Activated effector memory CD4-positive, alpha-beta T cell treated with Interleukin-2 at 50 U/mL for 16 hours (primary cell): ENCODE data around the gene GNG14.
A peak's percentile ranks its signal among the peaks of the same experiment; 100 is the strongest.
"Not testable (repeated sequence)": the region's sequence is repeated elsewhere in the genome, so short reads cannot be mapped to it uniquely, and the experiment has no call there.

Experiments
- DNase-seq: peaks from one replicate; pipeline ENCODE4 v3.0.0-alpha.2; 2020

Gene GNG14

GRCh38 chr19:12687496-12688196 is at the start of gene GNG14:
Gene GNG14, plus strand, starts transcription at chr19:12687998. Its CDS starts 51 bp downstream, at chr19:12688049.
- no peak for DNase-seq

DNA sequence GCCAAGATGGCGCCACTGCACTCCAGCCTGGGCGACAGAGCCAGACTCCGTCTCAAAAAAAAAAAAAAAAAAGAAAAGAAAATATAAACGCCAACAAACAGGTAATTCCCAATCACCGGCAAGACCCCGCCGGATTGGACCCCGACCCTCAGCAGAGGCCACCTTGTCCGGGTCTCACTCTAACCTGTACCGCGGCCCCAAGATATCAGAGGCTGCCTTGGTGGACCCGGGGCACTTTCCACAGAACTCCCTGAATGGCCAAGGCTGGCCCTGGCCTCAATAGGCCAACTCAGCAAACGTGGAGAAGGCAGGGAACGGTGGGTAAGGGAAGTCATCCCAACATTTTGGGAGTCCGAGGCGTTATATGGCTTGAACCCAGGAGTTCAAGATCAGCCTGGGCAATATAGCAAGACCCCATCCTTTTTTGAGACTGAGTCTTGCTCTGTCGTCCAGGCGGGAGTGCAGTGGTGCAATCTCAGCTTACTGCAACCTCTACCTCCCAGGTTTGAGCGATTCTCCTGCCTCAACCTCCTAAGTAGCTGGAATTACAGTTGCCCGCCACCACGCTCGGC is 49.1 kb upstream of the GNG14 start:
- no peak for DNase-seq

- DNase-seq = peak; percentile 74
These were observed 47.7 kb upstream of the GNG14 start for GRCh38 chr19:12639901-12640613.

DNA sequence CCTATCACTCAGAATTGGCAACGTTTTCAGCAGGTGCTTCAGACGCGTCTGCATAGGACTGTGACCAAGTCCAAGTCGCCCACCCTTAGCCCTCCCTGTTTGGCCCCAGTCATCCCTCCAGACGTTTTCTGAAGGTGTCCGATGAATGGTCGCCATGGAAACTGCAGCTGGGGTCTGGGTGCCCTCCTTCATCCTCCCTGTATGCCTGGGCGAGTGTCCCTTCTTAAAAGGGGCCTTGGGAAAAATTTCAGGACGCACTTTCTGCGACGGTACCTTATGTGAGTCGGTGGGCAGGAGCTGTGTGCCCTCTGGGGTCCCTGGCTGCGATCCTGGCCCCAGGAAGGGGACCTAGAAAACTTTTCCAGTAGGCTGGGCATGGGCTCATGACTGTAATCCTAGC is 46.3 kb upstream of the GNG14 start:
- no peak for DNase-seq

GRCh38 chr19:12642506-12642905 is 45.3 kb upstream of the GNG14 start:
- DNase-seq = no peak

GRCh38 chr19:12643716-12644115 is 44.1 kb upstream of the GNG14 start:
- DNase-seq = not testable (repeated sequence)

DNA sequence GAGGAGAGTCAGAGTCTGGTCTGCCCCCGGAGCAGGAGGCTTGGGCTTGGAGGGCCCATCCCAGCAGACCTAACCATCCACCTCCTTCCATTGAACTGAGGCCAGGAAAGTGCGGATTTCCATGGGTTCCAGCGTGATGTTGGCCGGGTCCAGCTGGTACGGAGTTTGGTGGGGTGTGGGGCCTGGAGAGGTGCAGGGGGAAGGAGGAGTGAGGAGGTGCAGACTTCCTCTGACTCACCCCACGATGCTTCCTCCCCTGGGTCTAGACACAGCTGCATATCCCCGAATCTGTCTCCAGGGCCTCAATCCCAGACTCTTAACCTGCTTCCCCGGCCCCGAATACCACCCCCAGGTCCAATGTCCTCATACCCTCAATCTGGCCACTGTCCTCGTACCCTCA is 41.2 kb upstream of the GNG14 start:
- no peak for DNase-seq

- DNase-seq = no peak
These were observed 40.8 kb upstream of the GNG14 start for GRCh38 chr19:12647047-12647446.

DNA sequence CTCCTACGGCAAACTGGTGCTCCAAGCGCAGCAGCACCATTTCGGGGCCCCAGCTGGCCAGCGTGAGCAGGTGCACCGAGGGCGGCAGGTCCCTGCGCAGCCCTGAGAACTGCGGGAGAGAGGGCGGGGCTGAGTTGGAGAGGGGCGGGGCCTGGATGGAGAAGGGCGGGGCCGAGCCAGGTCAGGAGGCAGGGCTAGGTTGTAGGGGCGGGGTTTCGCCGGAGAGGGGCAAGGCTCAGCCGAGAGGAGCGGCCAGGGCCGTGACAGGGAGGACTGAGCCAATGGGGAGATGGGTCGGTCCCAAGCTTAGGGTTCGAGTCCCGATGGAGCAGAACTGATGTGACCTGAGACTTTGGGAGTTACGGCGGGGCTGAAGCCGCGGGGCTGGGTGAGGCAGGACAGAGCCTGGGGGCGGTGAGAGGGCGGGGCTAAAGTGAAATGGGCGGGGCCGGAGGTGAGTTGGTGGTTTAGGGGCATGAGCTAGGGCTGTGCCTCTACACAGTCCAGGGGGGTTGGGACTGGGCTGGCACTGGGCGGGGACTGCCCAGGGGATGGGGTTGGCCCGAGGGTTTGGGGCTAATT is 40.2 kb upstream of the GNG14 start:
- DNase-seq = no peak

- DNase-seq = no peak
These were observed 39.7 kb upstream of the GNG14 start for GRCh38 chr19:12648088-12648487.

DNA sequence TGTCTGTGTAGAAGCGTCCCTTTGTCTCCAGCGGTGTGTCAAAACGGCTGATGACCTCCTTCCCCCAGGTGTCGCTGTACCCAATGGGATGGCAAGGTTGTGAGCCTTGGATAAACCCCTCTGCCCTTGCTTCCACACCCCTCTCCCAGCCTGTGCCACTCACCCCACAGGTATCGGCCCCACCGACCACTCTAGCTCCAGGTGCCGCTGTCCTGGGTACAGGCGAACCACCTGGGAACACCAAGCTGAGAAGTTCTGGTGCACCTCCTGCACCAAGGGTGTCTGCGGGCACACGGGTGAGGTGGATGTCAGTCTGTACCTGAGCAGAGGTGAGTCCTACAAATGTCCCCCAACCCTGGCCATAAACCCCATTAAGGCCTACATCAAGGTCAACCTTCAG is 37.9 kb upstream of the GNG14 start:
- DNase-seq = no peak

- DNase-seq = no peak
These were observed 35.6 kb upstream of the GNG14 start for GRCh38 chr19:12652219-12652618.

- DNase-seq = no peak
These were observed 32.3 kb upstream of the GNG14 start for GRCh38 chr19:12655546-12655945.

GRCh38 chr19:12656899-12657571 is 30.8 kb upstream of the GNG14 start:
- no peak for DNase-seq

DNA sequence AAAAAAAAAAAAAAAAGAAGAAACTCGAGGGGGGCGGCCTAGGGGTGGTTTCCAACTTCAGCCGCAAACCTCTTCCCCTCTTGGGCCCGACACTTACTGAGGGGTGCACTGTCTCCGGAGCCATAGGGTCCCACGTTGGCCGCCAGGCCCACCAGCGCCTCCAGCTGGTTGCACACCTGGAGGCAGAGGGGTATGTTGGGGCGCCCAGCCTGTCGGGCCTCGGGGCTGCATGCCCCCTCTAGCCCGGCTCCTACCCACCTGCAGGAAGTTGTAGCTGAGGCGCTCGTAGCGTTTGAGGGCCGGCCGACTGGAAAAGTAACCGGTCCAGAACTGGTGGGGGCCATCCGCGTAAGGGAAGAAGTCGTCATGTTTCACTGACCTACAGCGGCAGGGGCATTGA is 29.8 kb upstream of the GNG14 start:
- no peak for DNase-seq

GRCh38 chr19:12660980-12661379 is 26.8 kb upstream of the GNG14 start:
- DNase-seq = no peak

DNA sequence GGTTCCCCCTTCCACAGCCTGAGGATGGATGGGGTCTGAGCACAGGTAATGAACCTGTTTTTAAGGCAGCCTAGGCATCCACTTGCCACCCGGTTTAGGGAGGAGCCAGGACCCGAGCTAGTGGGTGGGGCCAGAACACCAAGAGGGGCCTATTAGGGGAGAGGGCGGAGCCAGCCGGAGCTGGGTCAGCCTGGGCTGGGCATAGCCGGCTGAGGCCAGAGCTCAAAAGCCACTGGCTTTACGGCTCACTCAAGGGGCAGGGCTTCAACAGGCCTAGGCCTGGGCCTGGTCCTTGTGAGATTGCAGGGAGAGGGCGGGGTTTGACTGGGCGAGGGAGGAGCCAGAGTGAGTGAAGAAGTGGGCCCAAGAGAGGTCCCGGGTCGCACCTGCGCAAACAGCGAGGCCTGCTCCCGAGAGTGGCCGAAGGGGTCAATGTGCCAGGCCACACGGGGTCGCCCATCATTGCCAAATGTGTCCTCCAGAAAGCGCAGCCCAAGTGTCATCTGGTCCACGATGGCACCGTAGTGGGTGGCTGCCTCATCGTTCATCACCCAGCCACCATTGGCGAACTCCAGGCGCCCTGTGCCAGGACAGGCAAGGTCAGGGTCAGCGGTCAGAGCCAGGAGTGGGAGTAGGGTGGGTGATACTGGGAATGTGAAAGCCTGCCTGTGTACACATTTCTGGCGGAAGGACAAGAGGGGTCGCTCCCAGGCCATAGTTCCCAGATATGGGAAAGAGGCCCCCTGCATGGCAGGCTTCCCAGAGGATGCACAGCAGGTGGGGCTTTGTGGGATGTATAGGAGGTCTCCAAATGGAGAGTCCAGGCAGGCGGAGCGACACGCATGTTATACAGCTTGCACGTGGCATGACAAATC is 23.2 kb upstream of the GNG14 start:
- DNase-seq = no peak

DNA sequence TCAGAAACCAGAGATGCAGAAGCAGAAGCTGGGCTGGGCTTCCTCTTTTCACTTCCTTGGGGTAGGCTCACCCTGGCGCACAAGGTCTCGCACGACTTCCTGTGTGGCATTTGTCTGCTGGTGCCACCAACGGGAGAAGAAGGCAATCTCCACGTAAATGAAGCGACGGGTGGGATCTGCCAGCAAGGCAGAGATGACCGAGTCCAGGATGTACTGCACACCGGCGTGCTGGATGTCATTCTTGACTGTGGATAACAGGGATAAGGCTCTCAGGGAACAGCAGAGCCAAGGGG is 22.6 kb upstream of the GNG14 start:
- DNase-seq = peak; percentile 46

DNA sequence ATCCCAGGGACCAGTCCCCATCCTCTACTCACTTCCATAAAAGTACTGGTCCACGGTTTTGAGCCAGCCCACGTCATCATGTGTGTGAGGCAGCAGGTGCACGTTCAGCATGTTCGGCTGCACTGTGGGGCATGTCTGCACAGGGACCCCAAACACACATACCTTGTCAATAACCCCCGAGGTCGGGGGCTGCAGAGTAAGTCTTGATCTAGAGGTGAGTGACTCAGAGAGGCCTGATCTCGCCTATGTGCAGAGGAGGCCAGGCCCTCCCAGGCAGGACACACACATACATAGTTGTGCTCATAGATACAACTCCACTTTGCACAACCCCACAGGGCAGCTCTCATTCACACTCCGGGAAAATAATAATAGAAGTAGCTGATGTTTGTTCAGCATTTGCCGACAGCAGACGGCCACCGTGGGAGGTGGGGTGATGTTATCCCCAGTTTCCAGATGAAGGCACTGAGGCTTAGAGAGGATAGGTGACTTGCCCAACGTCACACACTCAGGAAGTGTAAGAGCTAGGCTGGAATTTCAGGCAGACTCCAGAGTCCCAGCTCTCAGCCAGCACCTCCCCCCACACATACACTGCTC is 22.0 kb upstream of the GNG14 start:
- DNase-seq = no peak

DNA sequence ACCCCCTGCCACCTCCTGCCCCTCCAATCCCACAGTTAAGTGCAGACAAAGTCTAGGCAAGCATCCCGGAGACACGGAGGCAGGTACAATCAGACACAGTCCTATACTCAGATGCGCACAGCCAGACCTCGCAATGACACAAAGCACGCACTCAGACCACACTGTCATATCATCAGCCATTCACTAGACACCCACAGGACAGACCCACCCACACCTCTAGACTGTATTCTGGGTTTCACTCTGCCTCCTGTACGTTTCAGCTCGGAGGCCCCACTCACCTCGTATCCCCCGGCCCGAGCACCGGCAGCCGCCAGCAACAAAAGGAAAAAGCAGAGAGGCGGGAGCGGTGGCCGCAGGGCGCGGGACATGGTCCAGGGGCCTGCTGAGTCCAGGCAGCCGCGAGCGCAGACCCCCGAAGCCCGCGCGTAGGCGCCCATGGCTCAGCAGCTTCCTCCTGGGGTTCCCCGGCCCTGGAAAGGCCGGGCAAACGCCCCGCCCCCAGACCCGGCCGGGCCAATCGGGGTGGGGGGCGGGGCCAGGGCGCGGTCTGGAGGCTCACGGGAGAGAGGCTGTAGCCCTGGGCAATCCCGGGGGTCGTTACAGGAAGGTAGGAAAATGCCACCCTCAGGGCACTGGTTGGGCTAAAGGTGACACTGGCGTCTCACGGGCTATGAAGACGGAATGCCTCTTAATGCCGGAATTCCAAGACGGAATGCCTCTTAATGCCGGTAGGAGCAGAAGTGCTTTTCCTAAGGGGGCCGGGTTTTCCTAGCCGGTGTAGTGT is 21.3 kb upstream of the GNG14 start, which contains the start of the genes MAN2B1 and WDR83:
Gene MAN2B1, minus strand, starts transcription at position 478 of the 784 bp plus-strand sequence. Its CDS starts 41 bp downstream, at position 437.
Gene WDR83, plus strand, starts transcription at position 543 of the 784 bp plus-strand sequence. CDS start 2,984 bp downstream, outside the sequence.
- DNase-seq = peak; percentile 69

DNA sequence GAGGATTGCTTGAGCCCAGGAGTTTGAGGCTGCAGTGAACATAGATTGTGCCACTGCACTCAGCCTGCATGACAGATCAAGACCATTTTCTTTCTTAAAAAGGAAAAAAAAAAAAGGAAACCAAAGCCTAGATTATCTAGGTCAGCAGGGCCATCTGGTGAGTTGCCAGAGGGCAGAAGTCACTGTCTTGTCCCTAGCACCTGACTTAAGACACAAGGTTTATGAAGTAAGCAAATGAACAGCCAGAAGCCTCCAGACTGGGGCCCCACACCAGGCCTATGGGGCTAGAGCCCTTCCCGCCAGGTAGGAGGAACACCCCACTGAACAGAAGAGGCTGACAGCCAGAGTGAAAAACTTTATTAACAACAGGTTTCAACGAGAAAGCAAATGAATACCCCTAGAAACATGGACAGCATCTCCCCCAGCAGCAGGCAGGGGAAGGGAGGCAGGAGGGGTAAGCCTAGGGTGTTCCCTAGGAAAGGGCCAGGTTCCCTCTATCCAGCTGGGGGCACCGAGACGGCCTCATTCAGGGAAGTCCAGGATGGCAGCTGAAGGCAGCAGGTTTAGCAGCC is 20.0 kb upstream of the GNG14 start:
- DNase-seq = no peak
